GM21367 (cell line): Measurements from ENCODE around the gene HS2ST1.
A peak's percentile ranks its signal among the peaks of the same experiment; 100 is the strongest.
"Not testable (repeated sequence)": the region's sequence is repeated elsewhere in the genome, so short reads cannot be mapped to it uniquely, and the experiment has no call there.

ENCODE experiments used
- ATAC-seq: cut with Tn5 transposase; IDR thresholded peaks from one replicate; pipeline ENCODE4 v1.9.1; 2021; ENCODE audit not compliant: unreplicated experiment

HS2ST1 gene

GRCh38 chr1:87004857-87005256 is 90.4 kb downstream of the HS2ST1 start:
- no peak for ATAC-seq

- no peak for ATAC-seq
Observed at GRCh38 chr1:87007323-87007722, 92.9 kb downstream of the HS2ST1 start.

GRCh38 chr1:87013385-87013784 is 99.0 kb downstream of the HS2ST1 start:
- not testable (repeated sequence) for ATAC-seq

- ATAC-seq = no peak
Observed at GRCh38 chr1:87017998-87018672, 103.7 kb downstream of the HS2ST1 start.

GRCh38 chr1:87023326-87023725 is 108.9 kb downstream of the HS2ST1 start:
- no peak for ATAC-seq

GRCh38 chr1:87024936-87025540 is 110.6 kb downstream of the HS2ST1 start:
- ATAC-seq = peak; percentile 59

GRCh38 chr1:87027561-87027960 is 113.1 kb downstream of the HS2ST1 start:
- not testable (repeated sequence) for ATAC-seq

GRCh38 chr1:87028576-87028975 is 114.1 kb downstream of the HS2ST1 start:
- ATAC-seq = no peak

- peak; percentile 92 for ATAC-seq
Observed at GRCh38 chr1:87030740-87031690, 116.6 kb downstream of the HS2ST1 start.

GRCh38 chr1:87034351-87034750 is 119.9 kb downstream of the HS2ST1 start:
- no peak for ATAC-seq

GRCh38 chr1:87039096-87039495 is 124.7 kb downstream of the HS2ST1 start:
- ATAC-seq = no peak

- ATAC-seq = no peak
Observed at GRCh38 chr1:87042111-87042811, 127.8 kb downstream of the HS2ST1 start.

GRCh38 chr1:87044424-87044823 is 130.0 kb downstream of the HS2ST1 start:
- peak; percentile 21 for ATAC-seq

GRCh38 chr1:87044840-87045239 is 130.4 kb downstream of the HS2ST1 start:
- peak; percentile 70 for ATAC-seq

- no peak for ATAC-seq
Observed at GRCh38 chr1:87045761-87046304, 131.4 kb downstream of the HS2ST1 start.

- no peak for ATAC-seq
Observed at GRCh38 chr1:87046951-87047350, 132.5 kb downstream of the HS2ST1 start.

GRCh38 chr1:87048237-87048636 is 133.8 kb downstream of the HS2ST1 start:
- no peak for ATAC-seq

- ATAC-seq = no peak
Observed at GRCh38 chr1:87051965-87052364, 137.5 kb downstream of the HS2ST1 start.

GRCh38 chr1:87052400-87052799 is 138.0 kb downstream of the HS2ST1 start:
- no peak for ATAC-seq

- ATAC-seq = no peak
Observed at GRCh38 chr1:87052961-87053360, 138.5 kb downstream of the HS2ST1 start.

- no peak for ATAC-seq
Observed at GRCh38 chr1:87053446-87053845, 139.0 kb downstream of the HS2ST1 start.
